GM12878 (cell line): ENCODE measurements around the gene TRIM67. TPM values are rescaled to one million over a fixed set of nuclear protein-coding genes. Genes with fewer than 3 reads are reported as not detected.

Experiments
- ATAC-seq: fragments of 200-7000 bp; cut with Tn5 transposase; 3 replicates; pipeline ENCODE4 v1.9.1; 2020; ENCODE audit warnings: mild to moderate bottlenecking, moderate library complexity
- BruUV-seq: library from RNA; stranded (reverse); fragments of 400-500 nt; replicated peaks from 2 replicates; lab custom pipeline; 2021; lab: Mats Ljungman, UMichigan
- CTCF ChIA-PET: fragments of 300-600 bp; sonication (Branson Sonifier 250); formaldehyde crosslinking; extraction: SDS; loops from one replicate; lab custom pipeline; 2021; ENCODE audit warnings: inconsistent platforms; lab: Yijun Ruan, JAX
- POLR2A ChIA-PET: fragments of 350-600 bp; formaldehyde crosslinking; extraction: SDS; loops from one replicate; lab custom pipeline; 2021; ENCODE audit warnings: inconsistent platforms; lab: Charles Lee
- RAD21 ChIA-PET: fragments of 300-600 bp; sonication (Branson Sonifier 250); formaldehyde crosslinking; loops from one replicate; lab custom pipeline; 2023; ENCODE audit warnings: antibody characterized with exemption; ENCODE audit not compliant: unreplicated experiment; lab: Charles Lee
- SMC1A ChIA-PET: fragments of 300-600 bp; sonication (Branson Sonifier 250); formaldehyde crosslinking; loops from one replicate; lab custom pipeline; 2023; ENCODE audit not compliant: unreplicated experiment, uncharacterized antibody; lab: Charles Lee
- DNase-seq: peaks from one replicate; pipeline ENCODE4 v3.0.0-alpha.2; 2011; ENCODE audit warnings: low read depth, low spot score
- FAIRE-seq: peaks from 3 replicates; lab custom pipeline; 2011; peaks lifted over from hg19 to GRCh38; lab: Jason Lieb, UNC
- H2AFZ ChIP-seq: 2 replicates; pipeline ENCODE4 v1.6.0; 2011; ENCODE audit warnings: low read depth, low read length, control low read depth; ENCODE audit not compliant: control insufficient read depth
- H3K27ac ChIP-seq: 2 replicates; pipeline ENCODE4 v1.5.1; 2011; ENCODE audit warnings: control low read depth; ENCODE audit not compliant: control insufficient read depth, insufficient read depth
- H3K27me3 ChIP-seq, 2 experiments: replicated peaks in 1 of 2; 2 replicates each; pipeline versions ENCODE4 v1.6.0 to v1.6.1; 2011; ENCODE audit warnings: low read length in 1 of 2; ENCODE audit not compliant: control insufficient read depth in 2 of 2, insufficient read depth in 2 of 2
- H3K36me3 ChIP-seq, 2 experiments: 2 replicates each; pipeline ENCODE4 v1.5.1; 2011; ENCODE audit warnings: low read length in 1 of 2; ENCODE audit not compliant: control insufficient read depth in 2 of 2, insufficient read depth in 2 of 2
- H3K4me1 ChIP-seq: 2 replicates; pipeline ENCODE4 v1.6.1; 2011; ENCODE audit warnings: mild to moderate bottlenecking, low read length, moderate library complexity, mixed read lengths; ENCODE audit not compliant: control insufficient read depth, insufficient read depth
- H3K4me2 ChIP-seq: 2 replicates; pipeline ENCODE4 v1.6.0; 2011; ENCODE audit warnings: control low read depth; ENCODE audit not compliant: control insufficient read depth, insufficient read depth
- H3K4me3 ChIP-seq: fragments of 200-600 bp; sonication (generic); 2 replicates; pipeline ENCODE4 v1.5.1; 2016
- H3K79me2 ChIP-seq: 2 replicates; pipeline ENCODE4 v1.6.0; 2011; ENCODE audit warnings: low read length; ENCODE audit not compliant: control insufficient read depth, insufficient read depth
- H3K9ac ChIP-seq: 2 replicates; pipeline ENCODE4 v1.8.0; 2011; ENCODE audit warnings: low read length, control low read depth, mixed read lengths; ENCODE audit not compliant: control insufficient read depth, insufficient read depth
- H3K9me3 ChIP-seq: replicated peaks from 3 replicates; pipeline ENCODE4 v1.5.1; 2011; ENCODE audit warnings: mild to moderate bottlenecking, low read length; ENCODE audit not compliant: control insufficient read depth, insufficient read depth
- H4K20me1 ChIP-seq: 2 replicates; pipeline ENCODE4 v1.6.0; 2011; ENCODE audit not compliant: control insufficient read depth, insufficient read depth
- CBX3 ChIP-seq: fragments of 200-600 bp; sonication (generic); IDR thresholded peaks from 2 replicates; pipeline ENCODE4 v1.6.1; 2016; ENCODE audit warnings: low read depth, borderline replicate concordance
- DPF2 ChIP-seq: fragments of 450-650 bp; IDR thresholded peaks from 2 replicates; pipeline ENCODE4 v1.6.1; 2017; ENCODE audit warnings: mild to moderate bottlenecking
- FOXM1 ChIP-seq: IDR thresholded peaks from 2 replicates; pipeline ENCODE4 v1.6.1; 2012; ENCODE audit warnings: low read depth, mild to moderate bottlenecking, inconsistent platforms, low read length, moderate library complexity
- GABPA ChIP-seq: IDR thresholded peaks from 2 replicates; pipeline ENCODE4 v1.6.1; 2014; ENCODE audit warnings: antibody characterized with exemption, low read depth, mild to moderate bottlenecking, inconsistent platforms
- IRF5 ChIP-seq: fragments of 450-650 bp; IDR thresholded peaks from 2 replicates; pipeline ENCODE4 v1.6.1; 2017; ENCODE audit warnings: borderline replicate concordance
- REST ChIP-seq: IDR thresholded peaks from 2 replicates; pipeline ENCODE4 v1.6.1; 2012; ENCODE audit warnings: mild to moderate bottlenecking, low read depth, low read length
- RUNX3 ChIP-seq: IDR thresholded peaks from 2 replicates; pipeline ENCODE4 v1.6.1; 2012; ENCODE audit warnings: low read length, inconsistent platforms
- WGBS: methylation state at CpG from one replicate; pipeline ENCODE4 v1.1.6; 2016; ENCODE audit warnings: low lambda C conversion rate; ENCODE audit not compliant: insufficient replicate concordance, insufficient coverage; ENCODE audit errors: missing lambda C conversion rate; 5-methylcytosine and 5-hydroxymethylcytosine counted together
- in situ Hi-C: fragments of 300-500 bp; cut with MboI; formaldehyde crosslinking; loops from 9 replicates; pipeline ENCODE4 v1.14.3; 2018; ENCODE audit warnings: mixed read lengths
- intact Hi-C: fragments of 100-400 bp; cut with micrococcal nuclease; formaldehyde crosslinking; loops from one replicate; pipeline ENCODE4 v1.14.2; 2022; ENCODE audit not compliant: unreplicated experiment
- polyA plus RNA-seq, 11 experiments: library from polyadenylated mRNA; depleted of rRNA in 4 of 11; unstranded in 6 of 11; stranded (reverse) in 5 of 11; fragments of >200 nt; fragmentation: Nextera tagmentation in 4 of 11; fragmentation: Illumina TruSeq in 1 of 11; extraction: Ambion mirVana in 4 of 11; extraction: Trizol in 1 of 11; gene quantifications; 1 replicate in 1 of 11; 2 replicates in 10 of 11; pipeline versions ENCODE4 v1.2.1 to v1.2.3, GENCODE V29; 2011 to 2016; ENCODE audit warnings: inconsistent platforms in 2 of 11, missing spikeins in 2 of 11, low read depth in 1 of 11
- total RNA-seq, 4 experiments: library from RNA; depleted of rRNA in 3 of 4; stranded (reverse); fragments of >200 nt in 3 of 4; fragmentation: Illumina TruSeq in 1 of 4; extraction: Trizol in 1 of 4; gene quantifications; 2 replicates each; pipeline versions ENCODE4 v1.2.1 to v1.2.3, GENCODE V29; 2013 to 2021

TRIM67 gene
- total and polyA plus RNA-seq, 10 of the 15 experiments (the other 5 are each of a cell fraction or from before 2014, with no cell fraction given) = under 0.01 to 0.01 TPM; not detected in 8

- Histone ChIP-seq H3K36me3 (0 out of 4 replicates have a peak, but pooled peaks cover 0 to 2% of the 10 kb centered on the region in 2 experiments), H3K79me2 (peaks cover 59% of the 10 kb centered on the region), H3K27me3 (no peaks in the 10 kb centered on the region), H3K9me3 (no peaks in the 10 kb centered on the region; the same call in 2 of the 3 replicates), H4K20me1 (no peaks in the 10 kb centered on the region), H3K4me2 (peak overlapping the region; percentile 56), H3K4me3 (peak overlapping the region; percentile 98), H2AFZ (no peak overlapping the region), H3K4me1 (peaks cover 5% of the 10 kb centered on the region; the same call in 1 of the 2 replicates), H3K9ac (peak overlapping the region; percentile 7; the same call in 1 of the 2 replicates), H3K27ac (no peak overlapping the region; the same call in 1 of the 2 replicates)
- TF ChIP-seq RUNX3 = no peak
- no peak for TF ChIP-seq FOXM1
- TF ChIP-seq GABPA = no peak
- TF ChIP-seq DPF2 = no peak
- TF ChIP-seq REST = peak; percentile 79
- no peak for TF ChIP-seq CBX3
- no peak for TF ChIP-seq IRF5
- ChIA-PET RAD21 (no interaction called here), CTCF (interaction anchor here (0.9 to 2.2 kb wide), 12 partner anchors 10 to 600 kb away, joined by 3 to 10 read pairs (median 4); partner anchors contain the start of genes ARV1, COG2 and TTC13), POLR2A (interaction anchor here (1.5 kb wide), 1 partner anchor 95 kb away, joined by 3 read pairs; the partner anchor contains the start of genes EXOC8 and SPRTN), SMC1A (interaction anchor here (0.9 to 2.2 kb wide), 8 partner anchors 10 to 599 kb away, joined by 3 to 11 read pairs (median 4); no protein-coding TSS in a partner anchor)
- no TSS peak for BruUV-seq
- FAIRE-seq (peak; percentile 27), DNase-seq (no peak), ATAC-seq (no peak)
- intact Hi-C loops = loop anchor here (5.0 kb wide), 1 partner anchor 95 kb away; the partner anchor contains the start of genes EXOC8 and SPRTN
- in situ Hi-C loops = no loop called here
- 57% methylated on average over 5 of the region's 5 CpGs for WGBS
These were observed 80.8 kb downstream of the TRIM67 start for GRCh38 chr1:231242516-231243198.
